C4-2B (cell line): ENCODE measurements around the gene KCNMA1.

ENCODE experiments used
- ZFX ChIP-seq: fragments of 450-650 bp; IDR thresholded peaks from 2 replicates; pipeline ENCODE4 v1.6.1; 2017
- TF ChIP-seq, protein P1 (sequence below): fragments of 450-650 bp; conservative IDR thresholded peaks from 2 replicates; pipeline ENCODE4 v1.5.1; 2017; ENCODE audit warnings: mild to moderate bottlenecking

DNA sequence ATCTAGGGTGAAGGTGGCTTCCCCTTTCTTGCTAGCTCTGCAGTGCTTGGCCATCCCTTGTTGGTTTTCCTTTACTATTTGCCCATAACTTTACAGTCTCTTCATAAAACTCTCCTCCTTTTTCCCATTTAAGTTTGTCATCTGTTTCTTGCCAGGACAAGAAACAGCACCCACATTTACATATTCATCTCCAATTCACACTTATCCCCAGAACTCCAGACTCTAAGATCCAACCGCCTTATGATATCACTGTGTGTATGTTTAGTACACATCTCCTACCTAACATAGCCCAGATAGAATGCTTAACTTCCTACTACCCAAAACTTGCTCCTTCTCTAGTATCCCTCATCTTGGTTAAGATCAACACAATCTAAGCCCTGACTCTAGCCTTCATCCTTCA, 622.2 kb downstream of the KCNMA1 start:
- TF ChIP-seq, protein P1, sequence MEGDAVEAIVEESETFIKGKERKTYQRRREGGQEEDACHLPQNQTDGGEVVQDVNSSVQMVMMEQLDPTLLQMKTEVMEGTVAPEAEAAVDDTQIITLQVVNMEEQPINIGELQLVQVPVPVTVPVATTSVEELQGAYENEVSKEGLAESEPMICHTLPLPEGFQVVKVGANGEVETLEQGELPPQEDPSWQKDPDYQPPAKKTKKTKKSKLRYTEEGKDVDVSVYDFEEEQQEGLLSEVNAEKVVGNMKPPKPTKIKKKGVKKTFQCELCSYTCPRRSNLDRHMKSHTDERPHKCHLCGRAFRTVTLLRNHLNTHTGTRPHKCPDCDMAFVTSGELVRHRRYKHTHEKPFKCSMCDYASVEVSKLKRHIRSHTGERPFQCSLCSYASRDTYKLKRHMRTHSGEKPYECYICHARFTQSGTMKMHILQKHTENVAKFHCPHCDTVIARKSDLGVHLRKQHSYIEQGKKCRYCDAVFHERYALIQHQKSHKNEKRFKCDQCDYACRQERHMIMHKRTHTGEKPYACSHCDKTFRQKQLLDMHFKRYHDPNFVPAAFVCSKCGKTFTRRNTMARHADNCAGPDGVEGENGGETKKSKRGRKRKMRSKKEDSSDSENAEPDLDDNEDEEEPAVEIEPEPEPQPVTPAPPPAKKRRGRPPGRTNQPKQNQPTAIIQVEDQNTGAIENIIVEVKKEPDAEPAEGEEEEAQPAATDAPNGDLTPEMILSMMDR: no peak
- no peak for TF ChIP-seq ZFX
